ENCODE results near the gene CEP57L1.
A peak's percentile ranks its signal among the peaks of the same experiment; 100 is the strongest.
"Not testable (repeated sequence)": the region's sequence is repeated elsewhere in the genome, so short reads cannot be mapped to it uniquely, and the experiment has no call there.

CEP57L1 gene

DNA sequence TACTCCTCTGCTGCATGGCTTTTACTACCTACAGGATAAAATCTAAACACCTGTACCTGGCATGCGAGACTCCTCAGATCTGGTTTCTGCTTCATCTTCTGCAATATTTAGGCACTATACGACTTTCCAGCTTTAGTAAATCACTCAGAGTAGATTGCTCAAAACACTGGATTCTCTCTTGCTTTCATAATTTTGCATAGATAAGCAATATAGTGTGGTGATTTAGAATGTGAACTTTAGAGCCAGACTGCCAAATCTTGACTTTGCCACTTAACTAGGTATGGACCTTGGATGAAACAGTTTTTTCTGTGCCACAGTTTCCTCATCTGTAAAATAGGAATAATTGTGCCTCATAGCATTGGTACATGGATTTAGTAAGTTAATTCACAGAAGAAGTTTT is 28.9 kb downstream of the CEP57L1 start:
- no peak overlapping the region for H3K4me3 ChIP-seq (ENCODE audit: low read depth, low read length)
- TF ChIP-seq, protein P1, sequence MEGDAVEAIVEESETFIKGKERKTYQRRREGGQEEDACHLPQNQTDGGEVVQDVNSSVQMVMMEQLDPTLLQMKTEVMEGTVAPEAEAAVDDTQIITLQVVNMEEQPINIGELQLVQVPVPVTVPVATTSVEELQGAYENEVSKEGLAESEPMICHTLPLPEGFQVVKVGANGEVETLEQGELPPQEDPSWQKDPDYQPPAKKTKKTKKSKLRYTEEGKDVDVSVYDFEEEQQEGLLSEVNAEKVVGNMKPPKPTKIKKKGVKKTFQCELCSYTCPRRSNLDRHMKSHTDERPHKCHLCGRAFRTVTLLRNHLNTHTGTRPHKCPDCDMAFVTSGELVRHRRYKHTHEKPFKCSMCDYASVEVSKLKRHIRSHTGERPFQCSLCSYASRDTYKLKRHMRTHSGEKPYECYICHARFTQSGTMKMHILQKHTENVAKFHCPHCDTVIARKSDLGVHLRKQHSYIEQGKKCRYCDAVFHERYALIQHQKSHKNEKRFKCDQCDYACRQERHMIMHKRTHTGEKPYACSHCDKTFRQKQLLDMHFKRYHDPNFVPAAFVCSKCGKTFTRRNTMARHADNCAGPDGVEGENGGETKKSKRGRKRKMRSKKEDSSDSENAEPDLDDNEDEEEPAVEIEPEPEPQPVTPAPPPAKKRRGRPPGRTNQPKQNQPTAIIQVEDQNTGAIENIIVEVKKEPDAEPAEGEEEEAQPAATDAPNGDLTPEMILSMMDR (conservative IDR thresholded peaks at IDR 0.05; ENCODE audit: low read depth, low read length), result no peak
- DNase-seq (ENCODE audit: low read depth), result no peak

DNA sequence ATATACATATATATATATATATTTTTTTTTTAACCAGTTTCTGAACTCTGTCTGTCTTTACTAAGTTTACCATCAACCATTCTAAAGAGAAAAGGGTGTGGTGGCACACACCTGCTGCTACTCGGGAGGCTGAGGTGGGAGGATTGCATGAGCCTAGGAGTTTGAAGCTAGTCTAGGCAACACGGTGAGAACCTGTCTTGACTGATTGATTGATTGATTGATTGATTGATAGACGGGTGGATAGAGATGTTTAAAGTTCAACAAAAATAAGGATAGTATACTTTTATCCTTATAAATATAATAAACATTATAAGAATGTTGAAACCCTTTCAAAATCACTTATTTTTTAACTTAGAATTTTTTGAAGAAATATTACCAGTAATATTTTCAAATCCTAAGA is 30.2 kb downstream of the CEP57L1 start:
- no peak overlapping the region for H3K4me3 ChIP-seq (ENCODE audit: low read depth, low read length)
- TF ChIP-seq, protein P1 (conservative IDR thresholded peaks at IDR 0.05; ENCODE audit: low read depth, low read length), result no peak

GRCh38 chr6:109130065-109130464 is 34.8 kb downstream of the CEP57L1 start:
- no peak for DNase-seq (ENCODE audit: low read depth)
- TF ChIP-seq, protein P1 (conservative IDR thresholded peaks at IDR 0.05; ENCODE audit: low read depth, low read length), result no peak
- no peak overlapping the region for H3K4me3 ChIP-seq (ENCODE audit: low read depth, low read length)

More for the DNA sequence above, 30.2 kb downstream of the CEP57L1 start:
- DNase-seq (ENCODE audit: low read depth), result no peak

GRCh38 chr6:109135600-109135999 is 40.3 kb downstream of the CEP57L1 start:
- not testable (repeated sequence) for DNase-seq (ENCODE audit: low read depth); H3K4me3 ChIP-seq (ENCODE audit: low read depth, low read length)

DNA sequence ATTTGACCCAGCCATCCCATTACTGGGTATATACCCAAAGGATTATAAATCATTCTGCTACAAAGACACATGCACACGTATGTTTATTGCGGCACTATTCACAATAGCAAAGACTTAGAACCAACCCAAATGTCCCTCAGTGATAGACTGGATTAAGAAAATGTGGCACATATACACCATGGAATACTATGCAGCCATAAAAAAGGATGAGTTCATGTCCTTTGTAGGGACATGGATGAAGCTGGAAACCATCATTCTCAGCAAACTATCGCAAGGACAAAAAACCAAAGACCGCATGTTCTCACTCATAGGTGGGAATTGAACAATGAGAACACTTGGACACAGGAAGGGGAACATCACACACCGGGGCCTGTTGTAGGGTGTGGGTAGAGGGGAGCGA is 40.7 kb downstream of the CEP57L1 start:
- not testable (repeated sequence) for H3K4me3 ChIP-seq (ENCODE audit: low read depth, low read length); DNase-seq (ENCODE audit: low read depth)

DNA sequence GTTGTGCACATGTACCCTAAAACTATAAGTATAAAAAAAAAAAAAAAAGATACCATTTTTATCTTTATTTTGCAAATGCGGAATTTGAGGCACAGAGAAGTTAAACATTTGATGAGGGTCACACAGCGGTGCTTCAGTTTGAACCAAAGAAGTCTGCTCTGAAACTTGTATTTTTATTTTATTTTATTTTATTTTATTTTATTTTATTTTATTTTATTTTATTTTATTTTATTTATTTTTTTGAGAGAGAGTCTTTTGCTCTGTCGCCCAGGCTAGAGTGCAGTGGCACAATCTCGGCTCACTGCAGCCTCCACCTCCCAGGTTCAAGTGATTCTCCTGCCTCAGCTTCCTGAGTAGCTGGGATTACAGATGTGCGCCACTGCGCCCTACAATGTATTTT is 41.2 kb downstream of the CEP57L1 start:
- not testable (repeated sequence) for H3K4me3 ChIP-seq (ENCODE audit: low read depth, low read length); DNase-seq (ENCODE audit: low read depth)

DNA sequence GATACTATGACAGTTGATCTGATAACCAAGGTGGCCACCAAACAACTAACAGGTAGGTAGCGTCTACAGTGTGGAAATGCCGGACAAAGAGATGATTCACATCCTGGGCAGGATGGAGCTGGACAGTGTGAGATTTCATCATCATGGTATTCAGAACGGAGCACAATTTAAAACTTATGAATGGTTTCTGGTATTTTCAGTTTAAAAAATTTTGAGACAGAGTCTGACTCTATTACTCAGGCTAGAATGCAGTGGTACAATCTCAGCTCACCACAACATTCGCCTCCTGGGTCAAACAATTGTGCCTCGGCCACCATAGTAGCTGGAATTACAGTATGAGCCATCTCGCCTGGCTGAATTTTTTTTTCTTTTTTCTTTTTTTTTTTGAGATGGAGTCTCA is 43.8 kb downstream of the CEP57L1 start:
- no peak overlapping the region for H3K4me3 ChIP-seq (ENCODE audit: low read depth, low read length)
- peak; percentile 70 for DNase-seq (ENCODE audit: low read depth)
- TF ChIP-seq, protein P1 (conservative IDR thresholded peaks at IDR 0.05; ENCODE audit: low read depth, low read length), result no peak

GRCh38 chr6:109142067-109142466 is 46.8 kb downstream of the CEP57L1 start:
- not testable (repeated sequence) for H3K4me3 ChIP-seq (ENCODE audit: low read depth, low read length); DNase-seq (ENCODE audit: low read depth)

- H3K4me3 ChIP-seq (ENCODE audit: low read depth, low read length), result no peak overlapping the region
- TF ChIP-seq, protein P1 (conservative IDR thresholded peaks at IDR 0.05; ENCODE audit: low read depth, low read length), result no peak
- DNase-seq (ENCODE audit: low read depth), result peak; percentile 8
Measured at GRCh38 chr6:109143191-109143590, 47.9 kb downstream of the CEP57L1 start.

GRCh38 chr6:109148251-109148650 is 52.9 kb downstream of the CEP57L1 start:
- DNase-seq (ENCODE audit: low read depth); H3K4me3 ChIP-seq (ENCODE audit: low read depth, low read length): not testable (repeated sequence)

DNA sequence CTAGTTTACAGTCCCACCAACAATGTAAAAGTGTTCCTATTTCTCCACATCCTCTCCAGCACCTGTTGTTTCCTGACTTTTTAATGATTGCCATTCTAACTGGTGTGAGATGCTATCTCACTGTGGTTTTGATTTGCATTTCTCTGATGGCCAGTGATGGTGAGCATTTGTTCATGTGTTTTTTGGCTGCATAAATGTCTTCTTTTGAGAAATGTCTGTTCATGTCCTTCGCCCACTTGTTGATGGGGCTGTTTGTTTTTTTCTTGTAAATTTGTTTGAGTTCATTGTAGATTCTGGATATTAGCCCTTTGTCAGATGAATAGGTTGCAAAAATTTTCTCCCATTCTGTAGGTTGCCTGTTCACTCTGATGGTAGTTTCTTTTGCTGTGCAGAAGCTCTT is 53.4 kb downstream of the CEP57L1 start:
- DNase-seq (ENCODE audit: low read depth); H3K4me3 ChIP-seq (ENCODE audit: low read depth, low read length): not testable (repeated sequence)

Data from choroid plexus epithelial cell (primary cell).